Activated CD4-positive, alpha-beta T cell treated with anti-CD3 and anti-CD28 coated beads for 36 hours (primary cell): ENCODE results near the gene SNX30. TPM values are rescaled to one million over a fixed set of nuclear protein-coding genes. Genes with fewer than 3 reads are reported as not detected.
A peak's percentile ranks its signal among the peaks of the same experiment; 100 is the strongest.

Experiments
- ATAC-seq: fragments of 200-7000 bp; cut with Tn5 transposase; one replicate; pipeline ENCODE4 v1.10.0; 2021; ENCODE audit warnings: mild to moderate bottlenecking, moderate library complexity
- CTCF ChIA-PET: fragments of 350-600 bp; sonication (Branson Sonifier 250); formaldehyde crosslinking; loops from one replicate; lab custom pipeline; 2021; ENCODE audit warnings: antibody characterized with exemption; lab: Charles Lee
- POLR2A ChIA-PET: fragments of 350-600 bp; sonication (Branson Sonifier 250); formaldehyde crosslinking; loops from one replicate; lab custom pipeline; 2021; ENCODE audit warnings: antibody characterized with exemption, inconsistent platforms; lab: Charles Lee
- DNase-seq: peaks from one replicate; pipeline ENCODE4 v3.0.0-alpha.2; 2020
- H3K27ac Mint-ChIP-seq: one replicate; pipeline ENCODE4 v1.8.0; 2021; ENCODE audit warnings: mixed read lengths
- H3K27me3 Mint-ChIP-seq: one replicate; pipeline ENCODE4 v1.8.0; 2021; ENCODE audit warnings: mixed read lengths
- H3K36me3 Mint-ChIP-seq: one replicate; pipeline ENCODE4 v1.8.0; 2021; ENCODE audit warnings: low read depth, mixed read lengths
- H3K4me1 Mint-ChIP-seq: one replicate; pipeline ENCODE4 v1.8.0; 2021; ENCODE audit warnings: mixed read lengths
- H3K4me3 Mint-ChIP-seq: one replicate; pipeline ENCODE4 v1.8.0; 2021; ENCODE audit warnings: mild to moderate bottlenecking, moderate library complexity, mixed read lengths
- H3K9me3 Mint-ChIP-seq: one replicate; pipeline ENCODE4 v1.8.0; 2021; ENCODE audit warnings: low read depth, mixed read lengths
- intact Hi-C, 2 experiments: fragments of 100-400 bp; cut with DNase I in 1 of 2; cut with micrococcal nuclease in 1 of 2; formaldehyde crosslinking; loops; one replicate each; pipeline versions ENCODE4 v1.14.2 to v1.15.1; 2022 to 2024; cut with DNase I, micrococcal nuclease
- total RNA-seq, 2 experiments: library from RNA; stranded (reverse); gene quantifications; one replicate each; pipeline ENCODE4 v1.2.3, GENCODE V29; 2021

Gene SNX30
- total RNA-seq, 2 experiments from 2014 or later, result 4.2 to 4.6 TPM

DNA sequence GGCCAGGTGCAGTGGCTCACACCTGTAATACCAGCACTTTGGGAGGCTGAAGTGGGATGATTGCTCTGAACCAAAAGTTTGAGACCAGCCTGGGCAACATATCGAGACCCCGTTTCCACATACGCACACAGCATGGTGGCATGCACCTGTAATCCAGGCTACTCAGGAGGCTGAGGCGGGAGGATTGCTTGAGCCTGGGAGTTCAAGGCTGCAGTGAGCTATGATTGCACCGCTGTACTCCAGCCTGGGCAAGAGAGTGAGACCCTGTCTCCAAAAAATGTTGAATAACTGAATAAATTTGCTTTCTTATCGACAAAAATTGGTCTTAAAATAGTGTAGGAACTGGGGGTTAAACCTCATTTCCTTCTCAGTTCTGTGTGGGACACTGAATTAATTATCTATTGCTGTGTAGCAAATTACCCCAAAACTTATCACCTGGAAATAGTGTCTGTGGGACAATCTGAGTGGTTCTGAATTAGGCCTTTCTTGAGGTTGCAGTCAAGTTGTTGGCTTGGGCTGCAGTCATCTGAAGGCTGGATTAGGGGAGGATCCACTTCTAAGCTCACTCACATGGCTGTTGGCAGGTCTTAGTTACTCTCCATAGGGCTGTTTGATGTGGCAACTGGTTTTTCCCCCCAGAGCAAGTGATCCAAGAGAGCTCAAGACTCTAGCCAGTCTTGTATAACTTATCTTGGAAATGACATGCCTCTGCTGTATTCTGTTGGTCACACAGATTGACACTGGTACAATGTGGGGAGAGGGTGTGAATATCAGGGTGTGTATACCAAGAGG, 2.0 kb downstream of the SNX30 start:
- POLR2A ChIA-PET, result no interaction called here

DNA sequence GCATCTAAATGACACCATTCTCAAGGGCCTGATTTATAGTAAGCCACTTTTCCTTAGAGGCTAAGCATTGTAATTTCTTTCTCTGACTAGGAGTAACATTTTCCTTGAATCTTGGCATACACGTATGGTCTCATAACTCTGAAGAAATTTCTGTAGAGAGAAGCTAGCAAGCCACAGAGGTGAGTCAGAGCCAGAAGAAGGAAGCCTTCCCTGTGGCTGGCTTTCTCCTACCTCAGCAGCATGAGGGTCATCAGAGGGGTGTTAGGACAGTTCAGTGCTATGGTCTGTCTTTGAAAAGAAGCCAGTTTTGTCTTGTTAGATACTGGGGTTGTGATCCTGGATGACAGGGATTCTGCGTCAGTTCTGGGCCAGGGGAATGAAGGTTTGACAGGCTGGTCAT, 3.2 kb downstream of the SNX30 start:
- intact Hi-C loops, result loop anchor here (2.0 to 10.0 kb wide), 6 partner anchors 17 to 1944 kb away; partner anchors contain the start of genes SUSD1 (in 1 of the 2) and UGCG (in 1 of the 2)
- DNase-seq (peak; percentile 49), ATAC-seq (peak; percentile 23)
- H3K4me3 Mint-ChIP-seq, result no peak overlapping the region
- H3K36me3 Mint-ChIP-seq, result no peaks in the 10 kb centered on the region
- H3K27me3 Mint-ChIP-seq, result no peaks in the 10 kb centered on the region
- peak overlapping the region; percentile 5 for H3K27ac Mint-ChIP-seq
- POLR2A ChIA-PET, result no interaction called here
- CTCF ChIA-PET, result no interaction called here
- peaks cover 79% of the 10 kb centered on the region for H3K4me1 Mint-ChIP-seq
- H3K9me3 Mint-ChIP-seq, result no peaks in the 10 kb centered on the region

More for the DNA sequence above, 2.0 kb downstream of the SNX30 start:
- intact Hi-C loops, result loop anchor here in 1 of 2 experiments (5.0 to 10.0 kb wide), 4 partner anchors 578 to 1945 kb away; partner anchors contain the start of genes SUSD1 and UGCG
- peak; percentile 31 for DNase-seq
- no peak for ATAC-seq
- no peaks in the 10 kb centered on the region for H3K36me3 Mint-ChIP-seq
- H3K4me3 Mint-ChIP-seq, result no peak overlapping the region
- CTCF ChIA-PET, result interaction anchor here (1.2 kb wide), 1 partner anchor 40 kb away, joined by 4 read pairs; no protein-coding TSS in a partner anchor
- no peaks in the 10 kb centered on the region for H3K9me3 Mint-ChIP-seq
- no peak overlapping the region for H3K27ac Mint-ChIP-seq
- H3K27me3 Mint-ChIP-seq, result no peaks in the 10 kb centered on the region
- H3K4me1 Mint-ChIP-seq, result peaks cover 78% of the 10 kb centered on the region

DNA sequence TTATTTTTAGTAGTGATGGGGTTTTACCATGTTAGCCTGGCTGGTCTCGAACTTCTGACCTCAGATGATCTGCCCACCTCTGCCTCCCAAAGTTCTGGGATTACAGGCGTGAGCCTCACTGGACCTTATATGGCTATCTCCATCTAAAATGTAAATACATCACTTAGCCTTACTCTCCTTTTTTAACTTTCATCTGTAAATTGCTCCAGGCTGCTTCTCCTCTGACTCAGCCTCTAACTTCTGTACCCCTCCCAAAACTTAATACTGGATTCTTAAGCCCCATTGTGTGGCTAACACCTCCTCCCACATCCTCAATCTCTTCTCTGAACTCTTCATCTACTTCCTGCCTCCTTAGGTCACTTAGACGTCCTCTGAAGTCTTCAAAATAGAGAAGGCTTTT, 4.0 kb downstream of the SNX30 start:
- Mint-ChIP-seq H3K4me3 (peak overlapping the region; percentile 4), H3K4me1 (peaks cover 76% of the 10 kb centered on the region), H3K9me3 (no peaks in the 10 kb centered on the region), H3K36me3 (no peaks in the 10 kb centered on the region), H3K27ac (peak overlapping the region; percentile 39), H3K27me3 (no peaks in the 10 kb centered on the region)
- DNase-seq, result peak; percentile 65
- CTCF ChIA-PET, result no interaction called here
- intact Hi-C loops, result loop anchor here (2.0 to 10.0 kb wide), 6 partner anchors 16 to 1943 kb away; partner anchors contain the start of genes SUSD1 (in 1 of the 2) and UGCG (in 1 of the 2)
- ATAC-seq, result peak; percentile 77
- POLR2A ChIA-PET, result interaction anchor here (0.6 kb wide), 1 partner anchor 14 kb away, joined by 3 read pairs; no protein-coding TSS in a partner anchor

DNA sequence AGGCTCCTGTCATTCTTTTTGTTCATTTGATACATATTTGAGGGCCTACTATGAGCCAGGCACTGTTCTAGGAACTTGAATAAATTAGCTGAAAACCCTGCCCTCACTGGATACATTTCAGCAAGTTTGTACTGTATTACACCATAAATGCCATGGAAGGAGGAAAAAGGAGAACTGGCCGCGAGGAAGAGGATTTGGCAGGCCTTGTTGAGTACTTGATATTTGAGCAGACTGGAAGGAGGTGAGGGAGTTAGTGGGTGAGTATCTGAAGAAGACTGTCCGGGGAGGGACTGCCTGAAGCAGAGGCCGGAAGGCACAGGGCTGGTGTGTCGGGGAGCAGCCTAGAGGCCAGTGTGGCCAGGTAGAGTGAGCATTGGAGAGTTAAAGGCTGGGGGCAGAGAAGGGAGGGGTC, 4.5 kb downstream of the SNX30 start:
- peak overlapping the region; percentile 39 for H3K27ac Mint-ChIP-seq
- CTCF ChIA-PET, result no interaction called here
- ATAC-seq (no peak), DNase-seq (no peak)
- H3K36me3 Mint-ChIP-seq, result no peaks in the 10 kb centered on the region
- peaks cover 75% of the 10 kb centered on the region for H3K4me1 Mint-ChIP-seq
- POLR2A ChIA-PET, result interaction anchor here (0.6 kb wide), 1 partner anchor 15 kb away, joined by 3 read pairs; no protein-coding TSS in a partner anchor
- no peaks in the 10 kb centered on the region for H3K27me3 Mint-ChIP-seq
- intact Hi-C loops, result loop anchor here (2.0 to 10.0 kb wide), 3 partner anchors 16 to 580 kb away; partner anchors contain the start of gene SUSD1 (in 1 of the 2)
- H3K4me3 Mint-ChIP-seq, result peak overlapping the region; percentile 4
- no peaks in the 10 kb centered on the region for H3K9me3 Mint-ChIP-seq

DNA sequence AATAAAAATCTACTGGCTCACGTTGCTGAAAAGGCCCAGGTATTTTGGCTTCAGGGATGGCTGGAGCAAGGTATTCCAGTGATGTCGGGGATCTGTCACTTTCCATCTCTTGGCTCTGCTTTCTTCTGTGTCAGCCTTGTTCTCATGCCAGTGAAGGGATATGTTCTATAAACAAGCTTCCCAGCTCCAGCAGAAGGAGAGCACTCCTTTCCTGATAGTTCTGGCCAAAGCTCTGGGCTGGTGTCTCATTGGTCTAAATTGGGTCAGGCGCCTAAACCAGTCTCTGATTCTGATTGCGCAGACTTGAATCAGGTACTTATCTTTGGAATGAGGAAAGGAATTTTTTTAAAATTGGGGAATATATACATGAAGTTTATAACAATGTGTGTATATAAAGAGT, 5.1 kb downstream of the SNX30 start:
- peaks cover 76% of the 10 kb centered on the region for H3K4me1 Mint-ChIP-seq
- H3K27me3 Mint-ChIP-seq, result no peaks in the 10 kb centered on the region
- intact Hi-C loops, result loop anchor here (2.0 to 10.0 kb wide), 3 partner anchors 15 to 581 kb away; partner anchors contain the start of gene SUSD1 (in 1 of the 2)
- H3K4me3 Mint-ChIP-seq, result no peak overlapping the region
- H3K36me3 Mint-ChIP-seq, result no peaks in the 10 kb centered on the region
- H3K27ac Mint-ChIP-seq, result no peak overlapping the region
- ChIA-PET POLR2A (no interaction called here), CTCF (no interaction called here)
- no peaks in the 10 kb centered on the region for H3K9me3 Mint-ChIP-seq
- DNase-seq (no peak), ATAC-seq (no peak)

DNA sequence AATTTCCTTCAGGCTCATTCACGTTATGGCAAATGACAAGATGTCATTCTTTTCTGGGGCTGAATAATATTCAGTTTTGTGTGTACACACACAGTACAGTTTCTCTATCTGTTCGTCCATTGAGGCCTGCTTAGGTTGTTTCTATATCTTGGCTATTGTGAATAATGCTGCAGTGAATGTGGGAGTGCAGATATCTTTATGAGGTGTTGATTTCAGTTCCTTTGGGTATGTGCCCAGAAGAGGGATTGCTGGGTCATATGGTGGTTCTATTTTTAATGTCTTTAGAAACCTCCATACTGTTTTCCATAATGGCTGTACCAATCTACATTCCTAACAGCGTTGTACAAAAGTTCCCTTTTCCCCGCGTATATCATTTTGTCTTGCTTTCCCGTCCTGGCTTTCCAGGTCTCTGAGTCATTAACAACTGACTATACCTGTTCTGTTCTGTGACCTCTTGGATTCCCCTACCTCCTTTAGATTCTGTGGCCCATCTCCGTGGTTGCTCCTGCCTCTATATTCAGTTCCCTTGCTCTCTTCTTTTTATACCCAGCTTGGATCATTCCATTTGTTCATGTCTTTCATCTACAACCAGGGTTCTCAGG, 6.8 kb downstream of the SNX30 start:
- Mint-ChIP-seq H3K4me1 (peaks cover 67% of the 10 kb centered on the region), H3K36me3 (no peaks in the 10 kb centered on the region), H3K4me3 (no peak overlapping the region), H3K9me3 (no peaks in the 10 kb centered on the region), H3K27me3 (no peaks in the 10 kb centered on the region), H3K27ac (no peak overlapping the region)
- ATAC-seq (no peak), DNase-seq (no peak)
- intact Hi-C loops, result loop anchor here in 1 of 2 experiments (10.0 kb wide), 1 partner anchor 583 kb away; the partner anchor contains the start of gene SUSD1
- POLR2A ChIA-PET, result no interaction called here
- CTCF ChIA-PET, result no interaction called here

DNA sequence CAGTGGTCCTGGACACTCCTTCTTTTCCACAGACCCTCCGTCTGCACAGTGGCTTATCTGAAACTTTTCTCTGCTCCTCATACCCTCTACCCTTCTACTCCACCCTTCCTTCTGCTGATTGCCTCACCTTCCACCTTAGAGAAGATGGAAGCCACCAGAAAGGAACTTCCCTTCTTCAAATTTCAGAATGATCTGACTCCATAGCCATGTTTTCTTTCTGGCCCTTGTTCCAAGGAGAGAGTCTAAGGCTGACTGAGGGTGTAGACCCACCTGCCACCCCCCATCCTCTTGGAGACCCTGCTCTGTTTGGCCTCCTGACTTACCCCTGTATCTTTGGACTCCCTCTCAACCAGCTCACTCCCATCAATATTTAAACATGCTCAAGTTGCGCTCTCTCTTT, 7.4 kb downstream of the SNX30 start:
- H3K27me3 Mint-ChIP-seq, result no peaks in the 10 kb centered on the region
- POLR2A ChIA-PET, result no interaction called here
- no peaks in the 10 kb centered on the region for H3K9me3 Mint-ChIP-seq
- ATAC-seq, result no peak
- no peak overlapping the region for H3K4me3 Mint-ChIP-seq
- no peak overlapping the region for H3K27ac Mint-ChIP-seq
- no peaks in the 10 kb centered on the region for H3K36me3 Mint-ChIP-seq
- peaks cover 62% of the 10 kb centered on the region for H3K4me1 Mint-ChIP-seq
- CTCF ChIA-PET, result no interaction called here
- no peak for DNase-seq
- intact Hi-C loops, result loop anchor here in 1 of 2 experiments (10.0 kb wide), 1 partner anchor 583 kb away; the partner anchor contains the start of gene SUSD1

DNA sequence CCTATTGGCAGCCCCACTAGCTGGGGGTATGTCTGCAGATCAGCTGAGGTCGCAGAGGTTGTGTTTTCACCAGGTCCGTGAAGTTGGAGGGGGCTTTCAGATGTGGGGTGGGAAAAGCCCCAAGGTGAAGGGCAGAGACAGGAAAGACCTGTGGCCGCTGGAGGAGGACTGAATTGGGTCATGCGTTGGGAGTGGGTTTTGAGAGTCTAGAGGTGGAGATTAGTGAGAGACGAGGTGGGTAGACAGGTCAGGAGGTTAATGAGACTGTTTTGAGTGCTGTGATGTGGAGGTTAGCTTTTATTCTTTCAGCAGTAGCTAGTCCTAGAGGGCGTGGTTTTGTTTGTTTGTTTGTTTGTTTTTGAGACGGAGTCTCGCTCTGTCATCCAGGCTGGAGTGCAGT, 10.3 kb downstream of the SNX30 start:
- Mint-ChIP-seq H3K4me1 (peaks cover 40% of the 10 kb centered on the region), H3K9me3 (no peaks in the 10 kb centered on the region), H3K27me3 (no peaks in the 10 kb centered on the region), H3K27ac (no peak overlapping the region), H3K36me3 (no peaks in the 10 kb centered on the region), H3K4me3 (no peak overlapping the region)
- CTCF ChIA-PET, result interaction anchor here (1.2 kb wide), 1 partner anchor 12 kb away, joined by 3 read pairs; no protein-coding TSS in a partner anchor
- POLR2A ChIA-PET, result interaction anchor here (0.6 kb wide), 1 partner anchor 123 kb away, joined by 3 read pairs; no protein-coding TSS in a partner anchor
- ATAC-seq (no peak), DNase-seq (no peak)
- intact Hi-C loops, result no loop called here

DNA sequence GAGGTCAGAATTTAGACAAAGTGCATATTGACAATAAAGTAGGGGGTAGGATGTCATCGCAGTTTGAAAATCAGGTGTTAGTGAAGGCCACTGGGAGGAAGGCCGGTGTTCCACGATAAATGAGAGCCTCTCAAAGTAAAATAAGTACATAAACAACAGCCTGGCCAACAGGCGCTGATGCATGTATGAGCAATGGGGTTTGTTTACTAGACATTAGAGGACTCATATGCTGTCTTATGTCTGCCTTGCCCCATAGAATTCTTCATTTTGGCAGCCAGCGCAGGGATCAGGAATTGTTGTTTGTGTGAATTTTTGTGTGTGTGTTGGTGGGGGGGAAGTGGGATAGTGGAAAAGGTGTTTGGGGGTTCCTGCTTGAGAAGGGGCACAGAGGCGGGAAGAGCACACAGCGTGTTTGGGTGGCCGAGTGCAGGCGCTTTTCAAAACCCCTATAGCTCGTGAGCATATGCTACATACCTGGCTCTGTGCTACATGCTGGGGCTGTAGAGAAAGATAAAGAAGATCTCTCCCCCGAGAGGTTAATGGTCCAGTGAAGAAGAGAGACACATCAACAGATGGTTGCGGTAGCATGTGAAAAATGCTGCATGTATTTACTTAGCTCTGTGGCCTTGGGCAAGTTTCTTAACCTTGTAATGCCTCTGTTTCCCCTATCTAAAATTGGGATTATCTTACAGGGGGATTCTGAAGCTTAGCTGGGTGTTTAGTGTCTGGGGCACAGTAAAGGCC, 11.5 kb downstream of the SNX30 start:
- Mint-ChIP-seq H3K4me3 (no peak overlapping the region), H3K4me1 (peaks cover 34% of the 10 kb centered on the region), H3K27ac (no peak overlapping the region), H3K27me3 (no peaks in the 10 kb centered on the region), H3K9me3 (peaks cover 7% of the 10 kb centered on the region), H3K36me3 (peaks cover 6% of the 10 kb centered on the region)
- intact Hi-C loops, result no loop called here
- POLR2A ChIA-PET, result no interaction called here
- CTCF ChIA-PET, result no interaction called here
- no peak for ATAC-seq
- no peak for DNase-seq

DNA sequence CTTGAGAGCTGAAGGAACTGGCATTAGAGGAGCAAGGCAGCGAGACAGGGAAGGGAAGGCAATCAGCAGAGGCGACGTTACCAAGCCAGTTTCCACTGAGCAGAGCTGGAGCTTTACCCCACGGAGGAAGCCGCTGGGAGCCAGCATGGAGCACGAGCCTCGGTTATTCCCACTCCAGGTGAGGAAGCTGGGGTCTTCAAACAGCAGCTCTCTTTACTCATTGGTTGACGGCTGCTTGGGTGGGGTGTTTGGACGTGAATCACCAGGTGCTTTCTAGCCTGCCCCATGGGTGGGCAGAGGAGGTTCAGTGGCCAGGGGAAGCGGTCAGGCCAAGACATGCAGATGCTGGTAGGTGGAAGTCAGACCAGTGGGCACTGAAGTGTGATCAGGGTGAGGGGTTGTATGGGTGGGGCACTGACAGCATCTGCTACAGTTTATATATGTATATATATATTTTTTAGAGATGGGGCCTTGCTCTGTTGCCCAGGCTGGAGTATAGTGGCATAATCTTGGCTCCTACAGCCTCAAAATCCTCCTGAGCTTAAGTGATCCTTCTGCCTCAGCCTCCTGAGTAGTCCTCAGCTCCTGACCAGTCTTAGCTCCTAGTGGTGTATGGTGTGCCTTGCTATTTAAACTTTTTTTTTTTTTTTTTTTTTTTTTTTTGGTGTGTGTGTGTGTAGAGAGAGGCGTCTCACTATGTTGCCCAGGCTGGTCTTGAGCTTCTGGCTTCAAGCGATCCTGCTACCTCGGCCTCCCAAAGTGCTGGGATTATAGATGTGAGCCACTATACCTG, 12.4 kb downstream of the SNX30 start:
- Mint-ChIP-seq H3K9me3 (peaks cover 7% of the 10 kb centered on the region), H3K27ac (no peak overlapping the region), H3K36me3 (peaks cover 8% of the 10 kb centered on the region), H3K27me3 (no peaks in the 10 kb centered on the region), H3K4me1 (peaks cover 25% of the 10 kb centered on the region), H3K4me3 (no peak overlapping the region)
- DNase-seq (no peak), ATAC-seq (no peak)
- intact Hi-C loops, result no loop called here
- ChIA-PET POLR2A (no interaction called here), CTCF (interaction anchor here (1.0 to 1.4 kb wide), 2 partner anchors 9 to 17 kb away, joined by 4 to 5 read pairs; no protein-coding TSS in a partner anchor)
